GM12878 (cell line): ENCODE data around the gene MRPS5. TPM values are rescaled to one million over a fixed set of nuclear protein-coding genes. Genes with fewer than 3 reads are reported as not detected.

Experiments
- polyA plus RNA-seq, 11 experiments: library from polyadenylated mRNA; depleted of rRNA in 4 of 11; unstranded in 6 of 11; stranded (reverse) in 5 of 11; fragments of >200 nt; fragmentation: Nextera tagmentation in 4 of 11; fragmentation: Illumina TruSeq in 1 of 11; extraction: Ambion mirVana in 4 of 11; extraction: Trizol in 1 of 11; gene quantifications; 1 replicate in 1 of 11; 2 replicates in 10 of 11; pipeline versions ENCODE4 v1.2.1 to v1.2.3, GENCODE V29; 2011 to 2016; ENCODE audit warnings: inconsistent platforms in 2 of 11, missing spikeins in 2 of 11, low read depth in 1 of 11
- total RNA-seq, 4 experiments: library from RNA; depleted of rRNA in 3 of 4; stranded (reverse); fragments of >200 nt in 3 of 4; fragmentation: Illumina TruSeq in 1 of 4; extraction: Trizol in 1 of 4; gene quantifications; 2 replicates each; pipeline versions ENCODE4 v1.2.1 to v1.2.3, GENCODE V29; 2013 to 2021

MRPS5 gene
- total and polyA plus RNA-seq, 10 of the 15 experiments (the other 5 are each of a cell fraction or from before 2014, with no cell fraction given), result 54.8 to 93.0 (median 76.3) TPM

Other genes with a start within 250 kb of the MRPS5 start
- 1.7 and 1.9 TPM in 2 replicates for gene MAL, start 96.1 kb downstream of the MRPS5 start, total RNA-seq (2014; rRNA removed)
- gene MAL, start 96.1 kb downstream of the MRPS5 start, total RNA-seq (2014; rRNA removed; fragmentation: Illumina TruSeq; extraction: Trizol), result 1.1 and 1.3 TPM in 2 replicates
- gene MAL, start 96.1 kb downstream of the MRPS5 start, total RNA-seq (2021), result 1.2 and 1.8 TPM in 2 replicates
- 3.0 and 4.5 TPM in 2 replicates for gene MAL, start 96.1 kb downstream of the MRPS5 start, polyA plus RNA-seq (2011; rRNA removed)
- 1.6 and 2.4 TPM in 2 replicates for gene MAL, start 96.1 kb downstream of the MRPS5 start, polyA plus RNA-seq (2014; fragmentation: Illumina TruSeq; extraction: Trizol)
- 1 to 10 TPM; 1.4 to 1.8 TPM for gene MAL, start 96.1 kb downstream of the MRPS5 start, polyA plus RNA-seq (2014; fragmentation: Nextera tagmentation; extraction: Ambion mirVana)
- gene MAL, start 96.1 kb downstream of the MRPS5 start, polyA plus RNA-seq (2014; rRNA removed), result 1.4 and 1.7 TPM in 2 replicates
- 1 to 10 TPM; 2.4 to 3.1 TPM for gene MAL, start 96.1 kb downstream of the MRPS5 start, polyA plus RNA-seq (2016; fragmentation: Nextera tagmentation; extraction: Ambion mirVana)
- 6.6 and 6.8 TPM in 2 replicates for gene ZNF514, start 38.0 kb upstream of the MRPS5 start, total RNA-seq (2014; rRNA removed)
- gene ZNF514, start 38.0 kb upstream of the MRPS5 start, total RNA-seq (2014; rRNA removed; fragmentation: Illumina TruSeq; extraction: Trizol), result 5.7 and 6.0 TPM in 2 replicates
- 8.7 and 9.8 TPM in 2 replicates for gene ZNF514, start 38.0 kb upstream of the MRPS5 start, total RNA-seq (2021)
- 6.7 and 7.4 TPM in 2 replicates for gene ZNF514, start 38.0 kb upstream of the MRPS5 start, polyA plus RNA-seq (2011; rRNA removed)
- gene ZNF514, start 38.0 kb upstream of the MRPS5 start, polyA plus RNA-seq (2014; fragmentation: Illumina TruSeq; extraction: Trizol), result 5.3 and 6.4 TPM in 2 replicates
- gene ZNF514, start 38.0 kb upstream of the MRPS5 start, polyA plus RNA-seq (2014; fragmentation: Nextera tagmentation; extraction: Ambion mirVana), result 1 to 10 TPM; 5.8 to 7.2 TPM
- 6.4 and 6.8 TPM in 2 replicates for gene ZNF514, start 38.0 kb upstream of the MRPS5 start, polyA plus RNA-seq (2014; rRNA removed)
- 1 to 10 TPM; 5.1 to 7.4 TPM for gene ZNF514, start 38.0 kb upstream of the MRPS5 start, polyA plus RNA-seq (2016; fragmentation: Nextera tagmentation; extraction: Ambion mirVana)
- 2.8 and 4.0 TPM in 2 replicates for gene ZNF2, start 44.0 kb upstream of the MRPS5 start, total RNA-seq (2014; rRNA removed)
- 4.2 and 4.7 TPM in 2 replicates for gene ZNF2, start 44.0 kb upstream of the MRPS5 start, total RNA-seq (2014; rRNA removed; fragmentation: Illumina TruSeq; extraction: Trizol)
- 3.5 TPM in 2 replicates for gene ZNF2, start 44.0 kb upstream of the MRPS5 start, total RNA-seq (2021)
- gene ZNF2, start 44.0 kb upstream of the MRPS5 start, polyA plus RNA-seq (2011; rRNA removed), result 4.5 and 5.1 TPM in 2 replicates
- gene ZNF2, start 44.0 kb upstream of the MRPS5 start, polyA plus RNA-seq (2014; fragmentation: Illumina TruSeq; extraction: Trizol), result 4.1 and 4.6 TPM in 2 replicates
- gene ZNF2, start 44.0 kb upstream of the MRPS5 start, polyA plus RNA-seq (2014; fragmentation: Nextera tagmentation; extraction: Ambion mirVana), result 1 to 10 TPM; 3.0 to 3.4 TPM
- 2.4 and 2.5 TPM in 2 replicates for gene ZNF2, start 44.0 kb upstream of the MRPS5 start, polyA plus RNA-seq (2014; rRNA removed)
- gene ZNF2, start 44.0 kb upstream of the MRPS5 start, polyA plus RNA-seq (2016; fragmentation: Nextera tagmentation; extraction: Ambion mirVana), result 1 to 10 TPM; 3.1 to 3.3 TPM
- 0.11 and 0.93 TPM in 2 replicates for gene ZNF892, start 85.7 kb upstream of the MRPS5 start, total RNA-seq (2014; rRNA removed)
- 0.72 and 0.74 TPM in 2 replicates for gene ZNF892, start 85.7 kb upstream of the MRPS5 start, total RNA-seq (2014; rRNA removed; fragmentation: Illumina TruSeq; extraction: Trizol)
- gene ZNF892, start 85.7 kb upstream of the MRPS5 start, total RNA-seq (2021), result 0.59 and 0.85 TPM in 2 replicates
- gene ZNF892, start 85.7 kb upstream of the MRPS5 start, polyA plus RNA-seq (2011; rRNA removed), result 1.3 and 1.7 TPM in 2 replicates
- gene ZNF892, start 85.7 kb upstream of the MRPS5 start, polyA plus RNA-seq (2014; fragmentation: Illumina TruSeq; extraction: Trizol), result 0.21 and 0.40 TPM in 2 replicates
- gene ZNF892, start 85.7 kb upstream of the MRPS5 start, polyA plus RNA-seq (2014; fragmentation: Nextera tagmentation; extraction: Ambion mirVana), result not detected
- 0.22 and 0.30 TPM in 2 replicates for gene ZNF892, start 85.7 kb upstream of the MRPS5 start, polyA plus RNA-seq (2014; rRNA removed)
- gene ZNF892, start 85.7 kb upstream of the MRPS5 start, polyA plus RNA-seq (2016; fragmentation: Nextera tagmentation; extraction: Ambion mirVana), result under 1 TPM in 1 of 2 experiments, not detected in 1; 0.29 TPM
- not detected in 2 replicates for gene PROM2, start 152.6 kb upstream of the MRPS5 start, total RNA-seq (2014; rRNA removed)
- not detected in 2 replicates for gene PROM2, start 152.6 kb upstream of the MRPS5 start, total RNA-seq (2014; rRNA removed; fragmentation: Illumina TruSeq; extraction: Trizol)
- gene PROM2, start 152.6 kb upstream of the MRPS5 start, total RNA-seq (2021), result not detected in 2 replicates
- 0.04 TPM in 1 of 2 replicates, not detected in the other for gene PROM2, start 152.6 kb upstream of the MRPS5 start, polyA plus RNA-seq (2011; rRNA removed)
- 0.01 TPM in 1 of 2 replicates, not detected in the other for gene PROM2, start 152.6 kb upstream of the MRPS5 start, polyA plus RNA-seq (2014; fragmentation: Illumina TruSeq; extraction: Trizol)
- not detected for gene PROM2, start 152.6 kb upstream of the MRPS5 start, polyA plus RNA-seq (2014; fragmentation: Nextera tagmentation; extraction: Ambion mirVana)
- gene PROM2, start 152.6 kb upstream of the MRPS5 start, polyA plus RNA-seq (2014; rRNA removed), result 0.04 TPM in 1 of 2 replicates, not detected in the other
- not detected for gene PROM2, start 152.6 kb upstream of the MRPS5 start, polyA plus RNA-seq (2016; fragmentation: Nextera tagmentation; extraction: Ambion mirVana)
- not detected in 2 replicates for gene KCNIP3, start 175.5 kb upstream of the MRPS5 start, total RNA-seq (2014; rRNA removed)
- gene KCNIP3, start 175.5 kb upstream of the MRPS5 start, total RNA-seq (2014; rRNA removed; fragmentation: Illumina TruSeq; extraction: Trizol), result not detected in 2 replicates
- not detected in 2 replicates for gene KCNIP3, start 175.5 kb upstream of the MRPS5 start, total RNA-seq (2021)
- gene KCNIP3, start 175.5 kb upstream of the MRPS5 start, polyA plus RNA-seq (2011; rRNA removed), result not detected in 2 replicates
- gene KCNIP3, start 175.5 kb upstream of the MRPS5 start, polyA plus RNA-seq (2014; fragmentation: Illumina TruSeq; extraction: Trizol), result not detected in 2 replicates
- gene KCNIP3, start 175.5 kb upstream of the MRPS5 start, polyA plus RNA-seq (2014; fragmentation: Nextera tagmentation; extraction: Ambion mirVana), result not detected
- not detected in 2 replicates for gene KCNIP3, start 175.5 kb upstream of the MRPS5 start, polyA plus RNA-seq (2014; rRNA removed)
- not detected for gene KCNIP3, start 175.5 kb upstream of the MRPS5 start, polyA plus RNA-seq (2016; fragmentation: Nextera tagmentation; extraction: Ambion mirVana)